GM21723 (cell line): ENCODE data around the gene CLIC6.
A peak's percentile ranks its signal among the peaks of the same experiment; 100 is the strongest.

Experiments
- ATAC-seq: cut with Tn5 transposase; IDR thresholded peaks from one replicate; pipeline ENCODE4 v1.9.1; 2021; ENCODE audit warnings: mild to moderate bottlenecking, moderate library complexity; ENCODE audit not compliant: unreplicated experiment

Gene CLIC6

DNA sequence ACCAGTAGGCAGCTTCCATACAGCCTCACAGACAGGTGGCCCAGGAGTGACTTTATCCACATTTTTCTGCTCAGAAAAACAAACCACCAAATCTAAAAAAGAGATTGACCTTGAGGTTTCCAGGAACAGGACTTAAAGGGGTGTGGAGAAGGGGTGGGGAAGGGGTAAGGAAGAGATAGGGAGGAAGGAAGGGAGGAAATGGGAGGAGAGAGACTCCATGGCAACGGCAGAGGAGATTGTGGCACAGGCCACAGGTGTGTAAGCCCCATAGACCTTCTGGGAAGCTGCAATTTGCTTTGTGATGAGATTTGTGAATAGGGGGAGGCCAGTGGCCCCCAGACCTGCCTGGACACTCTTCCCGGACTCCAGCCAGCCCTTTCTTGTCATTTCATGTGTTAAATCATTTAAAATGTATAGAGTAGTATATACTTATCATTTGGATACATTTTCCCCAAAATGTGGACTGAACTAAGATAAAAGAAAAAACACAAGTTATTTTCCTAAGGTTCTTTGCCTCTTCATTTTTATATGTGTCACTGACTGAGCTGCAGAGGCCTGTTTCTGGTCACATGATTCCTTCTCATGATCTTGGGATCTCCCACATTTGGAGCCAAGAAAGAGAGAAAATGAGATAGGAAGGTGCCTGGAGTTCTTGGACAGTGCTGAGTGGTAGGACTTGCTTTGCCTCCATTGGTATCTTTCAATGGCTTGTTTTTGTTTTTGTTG, 55.5 kb downstream of the CLIC6 start:
- no peak for ATAC-seq

DNA sequence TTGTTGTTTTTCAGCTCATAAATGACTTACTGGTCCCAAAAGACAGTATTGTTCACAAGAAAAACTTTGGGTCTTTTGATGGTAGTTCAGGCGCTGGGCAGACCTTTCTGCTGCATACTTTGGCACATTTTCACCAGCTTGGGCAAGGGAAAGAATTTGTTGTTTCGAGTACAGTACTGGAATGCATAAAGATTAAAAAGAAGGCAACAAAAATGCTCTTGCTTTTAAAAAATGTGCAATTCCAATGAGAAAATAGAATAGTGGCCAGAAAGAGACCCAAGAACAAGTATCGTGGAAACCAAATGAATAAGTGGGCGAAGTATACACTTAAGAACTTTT, 56.0 kb downstream of the CLIC6 start:
- ATAC-seq, result no peak

DNA sequence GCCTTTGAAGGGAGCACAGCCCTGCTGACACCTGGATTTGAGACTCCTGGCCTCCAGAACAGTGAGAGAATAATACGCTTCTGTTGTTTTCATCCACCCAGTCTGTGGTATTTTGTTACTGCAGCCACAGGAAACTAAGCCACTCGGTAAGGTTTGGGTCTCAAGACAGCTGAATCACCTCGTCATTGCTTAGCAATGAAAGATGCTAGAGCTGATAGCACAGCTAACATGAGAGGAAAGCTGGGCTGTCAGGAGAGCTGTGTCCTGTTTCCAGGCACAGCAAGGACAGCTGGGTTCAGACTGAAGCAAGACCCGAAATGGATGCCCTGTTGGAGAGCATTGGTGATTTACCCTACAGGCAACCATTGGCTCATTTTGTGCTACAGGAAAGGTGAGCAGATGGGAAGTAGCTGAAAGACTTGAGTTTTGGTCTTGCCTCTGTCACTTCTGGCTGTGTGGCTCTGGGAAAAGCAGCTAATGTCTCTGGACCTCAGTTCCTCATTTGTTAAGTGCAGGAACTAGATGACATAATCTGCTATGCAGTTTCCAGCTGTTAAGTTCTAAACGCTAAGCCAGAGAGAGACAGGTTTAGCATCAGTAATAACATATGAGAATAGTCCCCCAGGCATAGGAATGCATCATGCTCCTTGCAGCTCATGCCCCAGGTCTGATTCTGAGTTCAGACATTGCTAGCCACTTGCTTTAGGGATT, 58.0 kb downstream of the CLIC6 start:
- ATAC-seq, result no peak

DNA sequence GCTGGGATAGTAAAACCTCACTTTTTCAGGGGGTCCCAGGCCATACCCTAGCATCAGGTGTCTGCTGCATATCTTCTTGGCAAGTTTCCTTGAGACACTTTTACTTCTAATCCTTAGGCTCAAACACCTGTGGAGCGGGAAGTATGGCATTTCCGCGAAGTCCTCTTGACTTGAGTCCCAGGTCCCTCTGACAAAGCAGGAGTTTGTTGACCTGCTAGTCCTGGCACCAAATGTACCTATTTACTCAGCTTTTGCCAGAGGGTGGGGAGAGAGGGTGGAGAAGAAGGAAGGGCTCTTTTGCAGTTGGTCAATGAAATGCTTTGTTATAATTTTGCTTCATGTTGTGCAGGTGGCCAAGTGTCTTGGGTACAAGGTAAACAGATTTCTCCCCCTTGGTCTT, 59.7 kb downstream of the CLIC6 start:
- ATAC-seq, result no peak

DNA sequence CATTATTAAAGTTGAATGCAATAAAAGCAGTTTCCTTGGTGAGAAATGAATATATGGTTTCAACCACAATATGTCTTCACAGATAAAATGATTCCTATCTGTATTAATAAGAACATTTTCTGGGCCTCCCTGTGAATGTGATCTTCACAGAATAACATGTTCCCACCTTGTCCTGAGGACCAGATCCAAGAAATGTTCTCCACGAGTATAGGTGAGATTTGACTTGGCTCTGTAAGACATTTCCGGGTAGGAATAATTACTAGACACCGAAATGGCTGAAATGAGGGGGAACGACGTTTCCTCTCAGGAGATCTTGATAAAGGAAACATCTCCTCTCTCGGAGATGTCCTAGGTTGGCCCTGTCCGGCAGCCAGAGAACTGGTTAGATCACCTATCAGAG, 61.4 kb downstream of the CLIC6 start:
- no peak for ATAC-seq

DNA sequence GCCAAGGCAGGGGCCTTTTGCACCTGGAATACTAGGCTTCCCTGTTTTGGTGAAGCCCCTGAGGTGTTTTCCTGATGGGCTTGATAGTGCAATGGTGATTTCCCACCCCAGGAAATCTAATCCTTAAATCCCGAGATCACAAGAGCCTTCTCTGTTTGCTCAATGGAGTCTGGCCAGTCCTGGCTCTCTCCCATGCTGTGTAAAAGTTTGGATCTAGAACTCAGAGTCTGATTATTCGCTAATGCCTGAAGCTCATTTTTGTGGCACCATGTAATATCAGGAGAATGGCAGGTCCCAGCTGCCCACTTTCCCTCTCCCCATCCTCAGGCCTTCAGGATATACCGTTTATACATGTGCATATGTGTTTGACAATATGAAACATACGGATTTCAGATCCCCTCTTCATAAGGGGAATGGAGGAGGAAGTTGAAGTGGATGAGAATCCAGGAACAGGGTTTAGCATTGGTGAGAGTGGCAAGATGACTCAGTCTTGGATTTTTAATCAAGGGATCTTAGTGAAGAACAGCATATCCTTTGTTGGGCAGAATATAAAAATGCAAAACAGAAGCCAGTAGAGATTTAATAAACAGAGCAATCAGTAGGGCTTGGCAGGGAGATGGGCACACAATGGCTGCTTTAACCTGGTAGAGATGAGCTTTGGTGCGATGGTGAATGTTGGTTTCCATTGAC, 62.1 kb downstream of the CLIC6 start:
- ATAC-seq, result no peak

DNA sequence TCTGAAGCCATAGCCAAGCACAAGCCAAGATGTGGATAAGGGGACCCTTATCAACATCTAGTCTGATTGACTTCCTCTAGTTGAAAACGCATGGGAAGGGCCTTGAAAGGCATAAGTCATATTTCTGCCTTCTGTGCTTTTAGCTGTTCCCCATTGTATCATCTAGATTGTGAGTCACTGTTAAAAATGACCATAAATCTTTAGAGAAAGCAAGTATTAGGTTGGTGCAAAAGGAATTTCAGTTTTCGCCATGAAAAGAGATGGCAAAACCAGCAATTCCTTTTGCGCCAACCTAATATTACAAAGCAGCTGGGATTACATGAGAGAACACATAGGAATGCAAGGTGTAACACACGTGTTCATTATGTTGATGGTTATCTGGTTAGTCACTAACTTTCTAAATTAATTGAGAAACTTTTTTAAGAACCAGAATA, 63.6 kb downstream of the CLIC6 start:
- no peak for ATAC-seq

DNA sequence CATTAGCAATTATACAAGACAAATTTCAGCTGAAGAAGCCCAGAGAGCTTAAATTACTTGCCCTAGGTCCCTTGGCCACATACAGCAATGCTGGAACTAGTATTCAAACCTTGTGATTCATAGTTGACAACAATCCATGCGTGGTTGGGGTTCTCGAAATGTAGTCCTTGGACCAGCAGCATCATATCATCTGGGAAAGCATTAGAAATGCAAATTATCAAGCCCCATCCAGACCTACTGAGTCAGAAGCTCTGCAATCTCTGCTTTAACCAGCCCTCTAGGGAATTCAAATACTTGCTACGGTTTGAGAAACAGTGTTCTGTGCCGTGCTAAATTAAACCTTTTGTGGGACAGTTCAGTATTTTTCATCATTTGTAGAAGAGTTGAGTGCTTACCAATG, 65.1 kb downstream of the CLIC6 start:
- no peak for ATAC-seq

DNA sequence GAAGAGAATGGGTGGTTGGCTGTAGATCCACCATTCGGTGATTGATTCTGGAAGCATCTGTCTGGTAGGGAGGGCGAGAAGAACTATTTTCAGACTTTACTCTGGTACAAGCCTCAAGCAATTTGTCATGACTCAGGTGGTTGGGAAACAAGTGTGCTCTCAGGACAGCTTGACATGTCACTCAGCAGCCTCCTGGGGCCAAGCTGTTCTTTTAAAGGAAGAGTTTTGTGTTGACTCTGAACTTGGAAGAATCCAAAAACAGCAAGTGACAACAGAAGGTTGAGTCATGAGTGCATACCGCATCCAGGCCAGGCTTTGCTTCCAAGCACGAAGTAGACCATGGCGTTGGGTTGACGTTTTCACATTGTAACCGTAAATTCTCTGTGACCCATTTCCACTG, 65.9 kb downstream of the CLIC6 start:
- ATAC-seq, result no peak

DNA sequence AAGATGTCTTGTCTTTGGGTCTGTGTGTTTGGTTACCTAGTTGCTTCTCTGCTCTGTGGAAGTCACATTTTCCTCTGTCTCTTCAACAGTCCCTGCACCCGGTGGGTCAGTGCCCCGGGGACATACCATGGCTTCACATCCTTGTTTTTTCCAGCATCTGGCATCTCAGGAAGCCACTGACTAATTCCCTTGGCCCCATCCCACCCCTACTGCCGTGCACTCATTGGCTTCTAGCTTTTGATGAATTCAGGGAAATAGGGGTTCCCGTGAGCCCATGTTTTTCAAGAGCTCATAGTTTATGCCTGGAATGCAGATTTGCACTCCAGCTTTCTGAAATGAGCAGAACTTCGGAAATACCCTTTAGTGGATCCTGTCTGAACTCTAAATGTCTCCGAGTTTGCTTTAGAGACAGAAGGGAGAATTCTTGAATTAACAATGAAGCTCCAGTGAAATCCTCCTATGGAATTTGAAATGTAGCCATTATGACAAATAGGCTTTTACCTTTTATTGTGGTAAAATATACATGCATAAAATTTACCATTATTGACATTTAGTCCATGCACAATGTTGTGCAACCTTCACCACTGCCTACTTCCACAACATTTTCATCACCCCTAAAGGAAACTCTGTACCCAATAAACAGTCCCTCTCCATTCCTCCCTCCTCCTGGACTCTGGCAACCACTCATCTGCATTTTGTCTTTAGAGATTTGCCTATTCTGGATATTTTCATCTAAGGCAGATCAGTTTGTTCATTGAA, 67.5 kb downstream of the CLIC6 start:
- no peak for ATAC-seq

DNA sequence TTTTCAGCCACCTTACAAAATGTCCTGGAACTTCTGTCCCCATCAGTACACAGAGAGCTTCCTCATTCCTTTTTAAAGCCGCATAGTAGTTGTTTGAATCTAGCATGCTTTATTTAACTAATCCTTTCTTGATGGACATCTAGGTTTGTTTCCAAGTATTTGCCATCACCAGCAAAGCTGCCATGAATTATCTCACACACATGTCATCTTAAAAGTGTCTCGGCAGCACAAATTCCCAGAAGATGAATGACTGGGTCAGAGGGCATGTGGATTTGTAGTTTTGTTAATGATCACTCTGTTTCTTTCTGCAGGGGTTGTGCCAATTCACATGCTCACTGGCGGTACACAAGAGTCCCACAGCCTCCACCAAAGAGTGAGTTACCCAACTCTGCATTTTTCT, 68.3 kb downstream of the CLIC6 start:
- ATAC-seq, result no peak

DNA sequence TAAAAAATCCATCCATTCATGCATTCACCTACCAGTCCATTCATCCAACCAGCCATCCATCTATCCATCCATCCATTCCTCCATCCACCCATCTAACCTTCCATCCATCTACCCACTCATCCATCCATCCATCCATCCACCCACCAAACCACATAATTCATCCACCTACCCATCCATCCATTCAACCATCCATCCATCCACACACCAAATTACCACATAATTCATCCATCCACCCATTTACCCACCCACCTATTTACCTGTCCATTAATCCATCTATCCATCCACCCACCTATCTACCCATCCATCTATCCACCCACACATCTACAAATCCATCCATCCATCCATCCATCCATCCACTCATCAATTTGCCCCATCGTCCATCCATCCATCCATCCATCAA, 71.4 kb downstream of the CLIC6 start:
- ATAC-seq, result no peak

DNA sequence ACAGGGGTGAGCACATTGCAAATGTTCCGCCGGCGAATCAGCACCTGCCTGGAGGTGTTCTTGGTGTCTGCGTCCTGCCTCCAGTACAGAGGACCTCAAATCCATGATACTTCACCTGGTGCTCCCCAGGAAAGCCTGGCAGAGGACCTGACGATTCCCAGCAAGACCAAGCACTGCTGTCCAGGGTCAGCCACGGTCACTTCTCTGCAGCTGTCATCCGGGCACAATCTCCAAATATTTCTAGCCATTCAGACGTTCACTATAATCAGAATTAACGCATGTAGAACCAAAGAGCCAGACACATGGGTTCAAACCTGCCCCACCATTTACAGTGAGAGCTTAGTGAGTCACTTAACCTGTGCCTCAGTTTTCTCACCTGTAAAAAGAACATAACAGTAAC, 74.5 kb downstream of the CLIC6 start:
- ATAC-seq, result no peak

DNA sequence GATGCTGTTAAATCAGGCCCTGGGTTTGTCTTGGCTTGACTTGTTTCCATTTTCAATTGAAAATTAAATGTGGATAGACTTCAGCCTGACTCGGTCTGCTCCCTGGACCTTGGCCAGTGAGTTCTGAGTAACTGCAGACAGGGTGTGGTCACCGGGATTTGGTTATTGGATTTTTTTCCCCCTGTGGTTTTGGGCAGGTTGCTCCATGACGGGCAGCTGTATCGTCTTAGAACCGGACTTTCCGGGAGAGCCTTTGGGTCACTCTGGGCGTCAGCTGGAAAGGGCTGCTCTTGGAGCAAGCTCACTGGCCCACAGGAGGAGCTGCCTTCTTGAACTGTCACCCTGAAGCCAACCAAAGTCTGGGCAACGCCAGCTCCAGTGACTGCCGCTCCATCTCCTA, 75.0 kb downstream of the CLIC6 start:
- ATAC-seq, result no peak

DNA sequence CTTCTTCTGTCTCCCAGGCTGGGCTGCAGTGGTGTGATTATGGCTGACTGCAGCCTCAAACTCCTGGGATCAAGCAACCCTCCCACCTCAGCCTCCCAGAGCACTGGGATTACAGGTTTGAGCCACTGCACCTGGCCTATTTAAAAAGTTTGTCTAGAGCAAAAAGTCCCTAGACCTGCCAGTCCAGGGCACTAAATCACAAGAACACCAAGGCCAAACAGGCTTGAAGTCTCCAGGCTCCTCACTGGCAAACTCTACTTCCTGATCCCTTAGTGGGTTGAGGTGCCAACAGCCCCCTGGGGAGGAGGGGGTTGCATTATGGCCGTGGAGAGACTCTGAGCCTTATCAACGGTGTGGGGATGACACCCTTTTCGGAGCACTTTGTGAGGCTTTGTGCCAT, 76.0 kb downstream of the CLIC6 start:
- no peak for ATAC-seq

DNA sequence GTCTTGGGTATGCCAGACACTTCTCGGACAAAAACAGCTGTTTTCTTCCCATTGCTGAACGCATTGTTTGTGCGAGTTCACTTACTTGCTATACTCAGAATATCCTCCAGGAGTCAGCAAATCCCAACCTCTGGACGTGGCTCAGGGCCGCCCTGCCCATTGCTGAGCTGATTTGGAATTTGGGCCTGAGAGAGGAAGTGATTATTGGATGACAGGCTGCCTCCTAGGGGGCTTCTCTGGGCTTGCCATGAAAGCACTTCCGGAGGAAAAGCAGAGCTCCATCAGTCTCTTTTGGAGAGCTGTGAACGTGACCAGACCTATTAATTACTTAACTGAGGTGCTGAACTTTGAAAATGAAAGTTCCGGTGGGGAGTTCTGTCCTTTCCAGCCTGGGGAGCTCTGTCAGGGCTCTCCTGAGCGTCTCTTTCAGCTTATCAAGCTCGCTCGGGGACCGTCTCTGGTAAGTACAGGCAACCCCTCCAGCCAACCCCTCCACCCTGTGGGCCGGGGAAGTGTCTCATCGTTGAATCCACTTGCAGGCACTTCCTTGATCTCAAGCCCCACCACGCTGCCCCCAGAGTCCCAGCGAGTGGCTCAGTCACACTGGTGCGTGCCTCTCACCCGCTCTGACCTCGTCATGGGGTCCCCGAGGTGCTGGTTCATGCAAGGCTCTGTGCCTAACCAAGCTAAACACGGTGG, 76.9 kb downstream of the CLIC6 start:
- ATAC-seq, result peak; percentile 73

DNA sequence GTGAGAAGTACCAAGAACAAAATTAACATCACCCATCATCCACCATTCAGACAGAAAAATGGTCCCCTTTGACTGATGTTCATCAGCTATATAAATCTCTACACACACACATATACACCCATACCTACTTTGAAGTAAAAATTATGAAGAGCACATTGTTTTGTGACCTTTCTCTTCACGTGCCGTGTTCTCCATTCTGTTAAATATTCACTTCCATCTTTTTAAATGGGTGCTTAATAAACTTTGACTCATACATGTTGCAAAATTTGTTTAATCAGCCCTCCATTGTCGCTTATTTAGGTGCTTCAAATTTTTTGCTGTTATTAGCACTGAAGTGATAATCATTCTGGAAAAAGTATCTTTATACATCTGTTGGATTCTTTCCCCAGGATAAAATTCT, 80.1 kb downstream of the CLIC6 start:
- no peak for ATAC-seq

DNA sequence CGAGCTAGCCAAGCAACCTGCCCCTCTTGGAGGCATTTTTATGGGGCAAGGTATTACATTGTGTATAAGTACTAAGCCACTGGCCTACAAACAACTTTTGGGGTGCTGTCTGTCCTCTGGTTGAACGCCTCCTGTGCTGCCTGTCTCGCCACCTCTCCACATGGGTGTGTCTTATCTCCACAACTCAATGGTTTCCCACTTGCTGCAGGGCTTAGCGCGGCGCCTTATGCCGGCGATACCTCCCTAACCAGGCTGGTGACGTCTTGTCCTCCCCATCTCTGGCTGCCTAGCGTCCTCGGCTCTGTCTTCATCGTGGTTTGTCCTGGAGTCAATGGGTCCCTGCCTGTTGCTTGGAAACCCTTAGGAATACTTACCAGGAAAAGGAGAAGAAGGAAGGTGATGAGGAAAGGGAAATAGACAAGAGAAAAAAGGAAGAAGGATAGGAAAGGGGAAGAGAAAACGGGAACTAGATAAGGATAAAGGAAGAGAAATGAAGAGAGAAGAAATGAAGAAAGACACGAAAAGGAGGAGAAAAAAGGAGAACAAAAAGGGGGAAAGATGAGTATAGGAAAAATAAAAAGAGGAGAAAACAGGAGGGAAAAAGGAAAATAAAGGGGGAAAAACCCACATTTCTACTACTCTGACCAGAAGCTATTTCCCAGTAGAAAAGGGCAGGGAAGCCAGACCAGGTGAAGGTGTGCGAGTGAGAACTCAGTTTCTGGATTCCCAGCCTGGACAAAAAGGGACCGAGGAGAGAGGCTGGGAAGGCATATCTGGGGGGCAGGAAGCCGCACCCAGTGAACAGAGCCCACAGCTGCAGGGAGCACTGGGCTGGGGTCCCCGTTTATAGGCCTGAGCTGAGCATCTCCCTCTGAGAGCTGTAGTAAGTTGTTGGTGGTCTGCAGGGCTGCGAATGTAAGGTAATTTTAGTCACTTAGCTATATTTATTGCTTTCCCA, 86.2 kb downstream of the CLIC6 start:
- no peak for ATAC-seq

DNA sequence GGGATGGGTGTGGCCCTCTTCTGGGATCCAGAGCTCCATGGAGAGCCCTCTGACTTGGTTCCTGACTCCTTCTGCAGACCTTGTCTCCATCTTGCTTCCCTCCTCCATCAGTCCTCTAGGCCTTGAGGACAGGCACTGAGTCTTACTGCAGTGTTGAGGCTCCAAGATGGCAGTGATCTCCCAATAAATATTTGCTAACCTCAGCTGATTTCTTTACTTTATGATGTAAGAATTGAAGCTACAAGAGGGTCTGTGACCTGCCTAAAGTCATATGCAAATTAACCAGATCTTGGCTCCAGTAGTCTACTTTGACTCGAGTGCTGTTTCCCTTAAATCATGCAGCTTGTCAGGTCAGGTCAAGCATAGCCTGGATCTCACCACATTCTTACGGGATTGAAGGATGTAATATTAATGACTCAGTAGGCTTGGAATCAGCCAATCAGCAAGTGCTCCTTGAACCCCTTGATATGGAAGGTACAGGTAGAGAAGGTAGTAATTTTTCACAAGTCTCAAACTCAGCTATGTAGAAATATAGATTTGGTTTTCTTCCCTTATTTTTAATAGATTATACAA, 93.0 kb downstream of the CLIC6 start:
- no peak for ATAC-seq
